Measurements from ENCODE around the gene EIF2AK3. TPM values are rescaled to one million over a fixed set of nuclear protein-coding genes. Genes with fewer than 3 reads are reported as not detected.

The EIF2AK3 gene
- total RNA-seq, 1 experiment from 2014 or later: 11.3 TPM

DNA sequence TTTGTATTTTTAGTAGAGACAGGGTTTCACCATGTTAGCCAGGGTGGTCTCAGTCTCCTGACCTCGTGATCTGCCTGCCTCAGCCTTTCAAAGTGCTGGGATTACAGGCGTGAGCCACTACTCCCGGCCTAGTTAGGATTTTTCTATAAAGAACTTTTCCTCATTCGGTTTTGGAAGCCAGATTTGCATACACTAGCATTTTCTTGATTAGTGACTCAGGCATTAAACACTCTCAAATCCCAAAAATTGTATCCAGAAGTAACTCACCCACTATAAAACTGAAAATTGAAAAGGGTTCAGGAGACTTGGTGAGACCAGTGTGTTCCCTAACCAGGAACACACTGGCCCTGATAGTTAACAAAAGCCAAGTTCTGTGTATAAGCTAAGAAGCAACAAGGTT lies 25.2 kb downstream of the EIF2AK3 start:
- in situ Hi-C loops (cut with HindIII; ENCODE audit: low pct_unique_long_range_greater_than_20kb, low sequenced_read_pairs) (no loop called here), intact Hi-C loops (cut with micrococcal nuclease; ENCODE audit: unreplicated experiment) (no loop called here)
- H3K9me3 ChIP-seq (ENCODE audit: control insufficient read depth, insufficient read depth, low read depth, low read length): no peaks in the 10 kb centered on the region
- peaks cover 10% of the 10 kb centered on the region for H3K4me1 ChIP-seq (ENCODE audit: control insufficient read depth, insufficient read depth, low read length)
- no TSS peak for BruUV-seq (replicated peaks)
- DNase-seq (ENCODE audit: low read depth, low spot score) (no peak), ATAC-seq (no peak)
- H3K4me3 ChIP-seq (ENCODE audit: low read depth in 2 of 2, low read length in 2 of 2): no peak overlapping the region
- H3K36me3 ChIP-seq (ENCODE audit: control insufficient read depth, insufficient read depth, low read length): no peaks in the 10 kb centered on the region
- ChIA-PET POLR2A (no interaction called here), CTCF (no interaction called here)
- no peaks in the 10 kb centered on the region for H3K27me3 ChIP-seq (ENCODE audit: control insufficient read depth, insufficient read depth, low read length)
- TF ChIP-seq, protein P1, sequence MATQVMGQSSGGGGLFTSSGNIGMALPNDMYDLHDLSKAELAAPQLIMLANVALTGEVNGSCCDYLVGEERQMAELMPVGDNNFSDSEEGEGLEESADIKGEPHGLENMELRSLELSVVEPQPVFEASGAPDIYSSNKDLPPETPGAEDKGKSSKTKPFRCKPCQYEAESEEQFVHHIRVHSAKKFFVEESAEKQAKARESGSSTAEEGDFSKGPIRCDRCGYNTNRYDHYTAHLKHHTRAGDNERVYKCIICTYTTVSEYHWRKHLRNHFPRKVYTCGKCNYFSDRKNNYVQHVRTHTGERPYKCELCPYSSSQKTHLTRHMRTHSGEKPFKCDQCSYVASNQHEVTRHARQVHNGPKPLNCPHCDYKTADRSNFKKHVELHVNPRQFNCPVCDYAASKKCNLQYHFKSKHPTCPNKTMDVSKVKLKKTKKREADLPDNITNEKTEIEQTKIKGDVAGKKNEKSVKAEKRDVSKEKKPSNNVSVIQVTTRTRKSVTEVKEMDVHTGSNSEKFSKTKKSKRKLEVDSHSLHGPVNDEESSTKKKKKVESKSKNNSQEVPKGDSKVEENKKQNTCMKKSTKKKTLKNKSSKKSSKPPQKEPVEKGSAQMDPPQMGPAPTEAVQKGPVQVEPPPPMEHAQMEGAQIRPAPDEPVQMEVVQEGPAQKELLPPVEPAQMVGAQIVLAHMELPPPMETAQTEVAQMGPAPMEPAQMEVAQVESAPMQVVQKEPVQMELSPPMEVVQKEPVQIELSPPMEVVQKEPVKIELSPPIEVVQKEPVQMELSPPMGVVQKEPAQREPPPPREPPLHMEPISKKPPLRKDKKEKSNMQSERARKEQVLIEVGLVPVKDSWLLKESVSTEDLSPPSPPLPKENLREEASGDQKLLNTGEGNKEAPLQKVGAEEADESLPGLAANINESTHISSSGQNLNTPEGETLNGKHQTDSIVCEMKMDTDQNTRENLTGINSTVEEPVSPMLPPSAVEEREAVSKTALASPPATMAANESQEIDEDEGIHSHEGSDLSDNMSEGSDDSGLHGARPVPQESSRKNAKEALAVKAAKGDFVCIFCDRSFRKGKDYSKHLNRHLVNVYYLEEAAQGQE (IDR thresholded peaks at IDR 0.05; ENCODE audit: insufficient read depth in 1 of 2, low read depth in 2 of 2, low read length in 1 of 2): no peak
- TF ChIP-seq POLR2AphosphoS5 (IDR thresholded peaks at IDR 0.05; ENCODE audit: low read depth, low read length) (no peak), SIN3A (IDR thresholded peaks at IDR 0.05; ENCODE audit: borderline replicate concordance, insufficient read depth, low read depth, low read length) (no peak)
- H3K27ac ChIP-seq (ENCODE audit: low read length): no peak overlapping the region

DNA sequence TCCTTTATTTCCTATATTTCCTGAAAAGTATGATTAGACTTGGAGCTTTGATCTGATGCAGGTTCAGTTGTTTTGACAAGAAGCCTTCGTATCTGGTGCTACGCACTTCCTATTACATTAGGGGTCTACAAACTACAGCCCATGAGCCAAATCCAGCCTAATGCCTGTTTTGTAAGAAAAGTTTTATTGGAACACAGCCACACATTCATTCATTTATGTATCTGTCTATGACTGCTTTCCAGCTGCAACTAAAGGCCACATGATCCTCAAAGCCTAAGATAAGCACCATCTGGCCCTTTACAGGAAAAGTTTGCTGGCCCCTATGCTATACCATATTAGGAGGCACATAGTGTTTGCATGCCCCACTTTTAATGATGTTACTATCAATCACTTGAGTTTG lies 26.0 kb downstream of the EIF2AK3 start:
- in situ Hi-C loops (cut with HindIII; ENCODE audit: low pct_unique_long_range_greater_than_20kb, low sequenced_read_pairs): no loop called here
- POLR2A ChIA-PET: no interaction called here

More for the DNA sequence above, 26.0 kb downstream of the EIF2AK3 start:
- no peak for ATAC-seq
- Histone ChIP-seq H3K36me3 (ENCODE audit: control insufficient read depth, insufficient read depth, low read length) (no peaks in the 10 kb centered on the region), H3K4me1 (ENCODE audit: control insufficient read depth, insufficient read depth, low read length) (peaks cover 10% of the 10 kb centered on the region), H3K27me3 (ENCODE audit: control insufficient read depth, insufficient read depth, low read length) (no peaks in the 10 kb centered on the region), H3K9me3 (ENCODE audit: control insufficient read depth, insufficient read depth, low read depth, low read length) (no peaks in the 10 kb centered on the region), H3K4me3 (ENCODE audit: low read depth in 2 of 2, low read length in 2 of 2) (no peak overlapping the region), H3K27ac (ENCODE audit: low read length) (no peak overlapping the region)
- no TSS peak for BruUV-seq (replicated peaks)
- DNase-seq (ENCODE audit: low read depth, low spot score): no peak
- CTCF ChIA-PET: no interaction called here
- intact Hi-C loops (cut with micrococcal nuclease; ENCODE audit: unreplicated experiment): no loop called here
- TF ChIP-seq, protein P1 (IDR thresholded peaks at IDR 0.05; ENCODE audit: insufficient read depth in 1 of 2, low read depth in 2 of 2, low read length in 1 of 2): no peak
- TF ChIP-seq TCF7L2 (IDR thresholded peaks at IDR 0.05; ENCODE audit: low read depth, low read length): no peak
- TF ChIP-seq POLR2AphosphoS5 (IDR thresholded peaks at IDR 0.05; ENCODE audit: low read depth, low read length): no peak
- no peak for TF ChIP-seq SIN3A (IDR thresholded peaks at IDR 0.05; ENCODE audit: borderline replicate concordance, insufficient read depth, low read depth, low read length)
- no peak for TF ChIP-seq CTCF (IDR thresholded peaks at IDR 0.05)

All from Panc1 (cell line).